ENCODE results near the gene FOSL1.
A peak's percentile ranks its signal among the peaks of the same experiment; 100 is the strongest.

Gene FOSL1

GRCh38 chr11:65894034-65894591 lies 6.1 kb downstream of the FOSL1 start:
- peak; percentile 52 for DNase-seq

- no peak for DNase-seq
Observed at GRCh38 chr11:65892661-65893317, 7.4 kb downstream of the FOSL1 start.

- peak; percentile 59 for DNase-seq
Observed at GRCh38 chr11:65892137-65892540, 8.0 kb downstream of the FOSL1 start.

- DNase-seq: peak; percentile 62
Observed at GRCh38 chr11:65891219-65892136, 8.7 kb downstream of the FOSL1 start.

GRCh38 chr11:65890324-65891218 lies 9.6 kb downstream of the FOSL1 start, which contains the start of gene CCDC85B:
Gene CCDC85B (plus strand): TSS chr11:65890673. CDS start chr11:65890784, 111 bp downstream.
- peak; percentile 99 for DNase-seq

GRCh38 chr11:65888163-65888814 lies 11.9 kb downstream of the FOSL1 start, which contains the start of gene FIBP:
Gene FIBP (minus strand): TSS chr11:65888471. CDS start chr11:65888418, 53 bp downstream.
- peak; percentile 98 for DNase-seq

- no peak for DNase-seq
Observed at GRCh38 chr11:65887723-65888162, 12.4 kb downstream of the FOSL1 start.

GRCh38 chr11:65886826-65887722 lies 13.1 kb downstream of the FOSL1 start:
- no peak for DNase-seq

GRCh38 chr11:65885808-65886536 lies 14.2 kb downstream of the FOSL1 start:
- DNase-seq: no peak

GRCh38 chr11:65885231-65885630 lies 15.0 kb downstream of the FOSL1 start:
- DNase-seq: no peak

GRCh38 chr11:65884716-65885092 lies 15.5 kb downstream of the FOSL1 start:
- DNase-seq: peak; percentile 85

- no peak for DNase-seq
Observed at GRCh38 chr11:65883786-65884715, 16.1 kb downstream of the FOSL1 start.

GRCh38 chr11:65883058-65883761 lies 17.0 kb downstream of the FOSL1 start:
- no peak for DNase-seq

- DNase-seq: no peak
Observed at GRCh38 chr11:65882120-65883057, 17.8 kb downstream of the FOSL1 start.

- no peak for DNase-seq
Observed at GRCh38 chr11:65880844-65881421, 19.3 kb downstream of the FOSL1 start.

- DNase-seq: no peak
Observed at GRCh38 chr11:65880027-65880426, 20.2 kb downstream of the FOSL1 start.

- DNase-seq: peak; percentile 53
Observed at GRCh38 chr11:65879617-65880016, 20.6 kb downstream of the FOSL1 start, which contains the start of gene CTSW. Gene CTSW (plus strand): TSS chr11:65879837. CDS start chr11:65879855, 18 bp downstream.

Measured in stimulated activated CD4-positive, alpha-beta T cell treated with anti-CD3 and anti-CD28 coated beads, Interleukin-15, amount 100 ng/mL, for 24 hours (primary cell).